WTC11 (cell line): ENCODE results near the gene MYOZ2. TPM values are rescaled to one million over a fixed set of nuclear protein-coding genes. Genes with fewer than 3 reads are reported as not detected.

Experiments used
- ATAC-seq: fragments of 200-7000 bp; cut with Tn5 transposase; 2 replicates; pipeline ENCODE4 v1.10.0; 2021; ENCODE audit warnings: mild to moderate bottlenecking, moderate library complexity
- CTCF ChIA-PET: fragments of 300-600 bp; sonication (Branson Sonifier 250); formaldehyde crosslinking; loops from one replicate; lab custom pipeline; 2021; ENCODE audit warnings: antibody characterized with exemption; lab: Charles Lee
- POLR2A ChIA-PET: fragments of 350-600 bp; sonication (Branson Sonifier 250); formaldehyde crosslinking; loops from one replicate; lab custom pipeline; 2021; ENCODE audit warnings: antibody characterized with exemption; lab: Charles Lee
- DNase-seq: peaks from one replicate; pipeline ENCODE4 v3.0.0; 2021; ENCODE audit warnings: low spot score
- H3K27ac Mint-ChIP-seq: 2 replicates; pipeline ENCODE4 v1.8.0; 2021; ENCODE audit warnings: mixed read lengths
- H3K27me3 Mint-ChIP-seq: 2 replicates; pipeline ENCODE4 v1.8.0; 2021; ENCODE audit warnings: low read depth, mild to moderate bottlenecking, moderate library complexity, mixed read lengths
- H3K36me3 Mint-ChIP-seq: 2 replicates; pipeline ENCODE4 v1.8.0; 2021; ENCODE audit warnings: mixed read lengths
- H3K4me1 Mint-ChIP-seq: 2 replicates; pipeline ENCODE4 v1.8.0; 2022; ENCODE audit warnings: mixed read lengths
- H3K4me3 Mint-ChIP-seq: 2 replicates; pipeline ENCODE4 v1.8.0; 2021; ENCODE audit warnings: mild to moderate bottlenecking, moderate library complexity, mixed read lengths
- H3K9me3 Mint-ChIP-seq: 2 replicates; pipeline ENCODE4 v1.8.0; 2021; ENCODE audit warnings: mixed read lengths
- AFF4 ChIP-seq: sonication (generic); formaldehyde crosslinking; IDR thresholded peaks from 2 replicates; pipeline ENCODE4 v1.8.1; 2023; ENCODE audit warnings: mild to moderate bottlenecking, missing genetic modification reagents, borderline replicate concordance
- FOXJ3 ChIP-seq: sonication (generic); formaldehyde crosslinking; IDR thresholded peaks from 2 replicates; pipeline ENCODE4 v1.9.0; 2021; ENCODE audit warnings: missing genetic modification reagents, mild to moderate bottlenecking, borderline replicate concordance
- IRF2 ChIP-seq: sonication (generic); formaldehyde crosslinking; IDR thresholded peaks from 2 replicates; pipeline ENCODE4 v1.8.0; 2022; ENCODE audit warnings: low read depth, missing genetic modification reagents, borderline replicate concordance
- JAZF1 ChIP-seq: fragments of 250-450 bp; sonication (Bioruptor Pico); IDR thresholded peaks from 2 replicates; pipeline ENCODE4 v1.9.0; 2021; ENCODE audit warnings: moderate library complexity, mild to moderate bottlenecking, inconsistent platforms
- MAX ChIP-seq: sonication (generic); formaldehyde crosslinking; IDR thresholded peaks from 2 replicates; pipeline ENCODE4 v1.8.0; 2022; ENCODE audit warnings: mild to moderate bottlenecking, missing genetic modification reagents
- NFATC4 ChIP-seq: fragments of 250-450 bp; sonication (Bioruptor Pico); IDR thresholded peaks from 2 replicates; pipeline ENCODE4 v1.9.0; 2021; ENCODE audit warnings: mild to moderate bottlenecking
- TEAD1 ChIP-seq: sonication (generic); formaldehyde crosslinking; IDR thresholded peaks from 2 replicates; pipeline ENCODE4 v1.8.0; 2022; ENCODE audit warnings: mild to moderate bottlenecking, missing genetic modification reagents
- TEAD4 ChIP-seq: sonication (generic); formaldehyde crosslinking; IDR thresholded peaks from 2 replicates; pipeline ENCODE4 v1.8.0; 2022; ENCODE audit warnings: mild to moderate bottlenecking, missing genetic modification reagents
- USF2 ChIP-seq: sonication (generic); formaldehyde crosslinking; IDR thresholded peaks from 2 replicates; pipeline ENCODE4 v1.8.1; 2023; ENCODE audit warnings: mild to moderate bottlenecking, missing genetic modification reagents, moderate library complexity
- total RNA-seq: library from RNA; stranded (reverse); gene quantifications from 3 replicates; pipeline ENCODE4 v1.2.3, GENCODE V29; 2021
- TF ChIP-seq, protein P1 (sequence below): fragments of 250-450 bp; sonication (Bioruptor Pico); IDR thresholded peaks from 2 replicates; pipeline ENCODE4 v2.1.2; 2022; ENCODE audit warnings: mild to moderate bottlenecking, moderate library complexity
- TF ChIP-seq, protein P2 (sequence below): sonication (generic); formaldehyde crosslinking; IDR thresholded peaks from 2 replicates; pipeline ENCODE4 v1.8.1; 2022; ENCODE audit warnings: missing genetic modification reagents, borderline replicate concordance
- TF ChIP-seq, protein P3 (sequence below): sonication (generic); formaldehyde crosslinking; IDR thresholded peaks from 2 replicates; pipeline ENCODE4 v1.8.1; 2022; ENCODE audit warnings: low read depth, mild to moderate bottlenecking, moderate library complexity, missing genetic modification reagents, borderline replicate concordance
- TF ChIP-seq, protein P4 (sequence below): sonication (generic); formaldehyde crosslinking; IDR thresholded peaks from 2 replicates; pipeline ENCODE4 v1.8.0; 2022; ENCODE audit warnings: mild to moderate bottlenecking, missing genetic modification reagents
- TF ChIP-seq, protein P5 (sequence below): sonication (generic); formaldehyde crosslinking; IDR thresholded peaks from 2 replicates; pipeline ENCODE4 v1.8.1; 2023; ENCODE audit warnings: mild to moderate bottlenecking, missing genetic modification reagents

MYOZ2 gene
- total RNA-seq, 1 experiment from 2014 or later, result not detected

GRCh38 chr4:119209586-119209985, 74.0 kb downstream of the MYOZ2 start (continued):
- TF ChIP-seq, protein P1, sequence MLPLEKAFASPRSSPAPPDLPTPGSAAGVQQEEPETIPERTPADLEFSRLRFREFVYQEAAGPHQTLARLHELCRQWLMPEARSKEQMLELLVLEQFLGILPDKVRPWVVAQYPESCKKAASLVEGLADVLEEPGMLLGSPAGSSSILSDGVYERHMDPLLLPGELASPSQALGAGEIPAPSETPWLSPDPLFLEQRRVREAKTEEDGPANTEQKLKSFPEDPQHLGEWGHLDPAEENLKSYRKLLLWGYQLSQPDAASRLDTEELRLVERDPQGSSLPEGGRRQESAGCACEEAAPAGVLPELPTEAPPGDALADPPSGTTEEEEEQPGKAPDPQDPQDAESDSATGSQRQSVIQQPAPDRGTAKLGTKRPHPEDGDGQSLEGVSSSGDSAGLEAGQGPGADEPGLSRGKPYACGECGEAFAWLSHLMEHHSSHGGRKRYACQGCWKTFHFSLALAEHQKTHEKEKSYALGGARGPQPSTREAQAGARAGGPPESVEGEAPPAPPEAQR (CRISPR knock-in tag), result no peak
- TF ChIP-seq IRF2 (CRISPR knock-in tag), result no peak

- H3K36me3 Mint-ChIP-seq, result no peaks in the 10 kb centered on the region
- peaks cover 38% of the 10 kb centered on the region for H3K4me1 Mint-ChIP-seq
- H3K9me3 Mint-ChIP-seq, result no peaks in the 10 kb centered on the region
- peaks cover 8% of the 10 kb centered on the region for H3K27me3 Mint-ChIP-seq
- TF ChIP-seq FOXJ3 (no peak), NFATC4 (no peak)
- TF ChIP-seq, protein P2, sequence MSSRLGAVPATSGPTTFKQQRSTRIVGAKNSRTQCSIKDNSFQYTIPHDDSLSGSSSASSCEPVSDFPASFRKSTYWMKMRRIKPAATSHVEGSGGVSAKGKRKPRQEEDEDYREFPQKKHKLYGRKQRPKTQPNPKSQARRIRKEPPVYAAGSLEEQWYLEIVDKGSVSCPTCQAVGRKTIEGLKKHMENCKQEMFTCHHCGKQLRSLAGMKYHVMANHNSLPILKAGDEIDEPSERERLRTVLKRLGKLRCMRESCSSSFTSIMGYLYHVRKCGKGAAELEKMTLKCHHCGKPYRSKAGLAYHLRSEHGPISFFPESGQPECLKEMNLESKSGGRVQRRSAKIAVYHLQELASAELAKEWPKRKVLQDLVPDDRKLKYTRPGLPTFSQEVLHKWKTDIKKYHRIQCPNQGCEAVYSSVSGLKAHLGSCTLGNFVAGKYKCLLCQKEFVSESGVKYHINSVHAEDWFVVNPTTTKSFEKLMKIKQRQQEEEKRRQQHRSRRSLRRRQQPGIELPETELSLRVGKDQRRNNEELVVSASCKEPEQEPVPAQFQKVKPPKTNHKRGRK (CRISPR knock-in tag), result no peak
- TF ChIP-seq, protein P3, sequence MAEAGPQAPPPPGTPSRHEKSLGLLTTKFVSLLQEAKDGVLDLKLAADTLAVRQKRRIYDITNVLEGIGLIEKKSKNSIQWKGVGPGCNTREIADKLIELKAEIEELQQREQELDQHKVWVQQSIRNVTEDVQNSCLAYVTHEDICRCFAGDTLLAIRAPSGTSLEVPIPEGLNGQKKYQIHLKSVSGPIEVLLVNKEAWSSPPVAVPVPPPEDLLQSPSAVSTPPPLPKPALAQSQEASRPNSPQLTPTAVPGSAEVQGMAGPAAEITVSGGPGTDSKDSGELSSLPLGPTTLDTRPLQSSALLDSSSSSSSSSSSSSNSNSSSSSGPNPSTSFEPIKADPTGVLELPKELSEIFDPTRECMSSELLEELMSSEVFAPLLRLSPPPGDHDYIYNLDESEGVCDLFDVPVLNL (CRISPR knock-in tag), result no peak
- TF ChIP-seq, protein P4, sequence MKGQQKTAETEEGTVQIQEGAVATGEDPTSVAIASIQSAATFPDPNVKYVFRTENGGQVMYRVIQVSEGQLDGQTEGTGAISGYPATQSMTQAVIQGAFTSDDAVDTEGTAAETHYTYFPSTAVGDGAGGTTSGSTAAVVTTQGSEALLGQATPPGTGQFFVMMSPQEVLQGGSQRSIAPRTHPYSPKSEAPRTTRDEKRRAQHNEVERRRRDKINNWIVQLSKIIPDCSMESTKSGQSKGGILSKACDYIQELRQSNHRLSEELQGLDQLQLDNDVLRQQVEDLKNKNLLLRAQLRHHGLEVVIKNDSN (CRISPR knock-in tag), result no peak
- peak overlapping the region; percentile 99 for H3K27ac Mint-ChIP-seq
- H3K4me3 Mint-ChIP-seq, result peak overlapping the region; percentile 93
- CTCF ChIA-PET, result no interaction called here
- POLR2A ChIA-PET, result no interaction called here
- ATAC-seq, result no peak
- DNase-seq, result no peak
These were observed 75.1 kb downstream of the MYOZ2 start for GRCh38 chr4:119210775-119211174.

GRCh38 chr4:119211867-119212233, 76.2 kb downstream of the MYOZ2 start:
- Mint-ChIP-seq H3K27ac (peak overlapping the region; percentile 99), H3K4me3 (peak overlapping the region; percentile 93), H3K36me3 (no peaks in the 10 kb centered on the region), H3K4me1 (peaks cover 32% of the 10 kb centered on the region), H3K27me3 (peaks cover 8% of the 10 kb centered on the region), H3K9me3 (no peaks in the 10 kb centered on the region)
- POLR2A ChIA-PET, result interaction anchor here (0.6 to 2.6 kb wide), 5 partner anchors 13 to 172 kb away, joined by 3 to 15 read pairs (median 5); a partner anchor contains a TSS
- DNase-seq (no peak), ATAC-seq (peak; percentile 13)
- TF ChIP-seq TEAD1 (CRISPR knock-in tag) (peak; percentile 67; the same call in 1 of the 2 replicates), JAZF1 (CRISPR knock-in tag) (no peak)
- CTCF ChIA-PET, result interaction anchor here (1.2 to 2.3 kb wide), 4 partner anchors 43 to 174 kb away, joined by 3 to 16 read pairs (median 8); a partner anchor contains a TSS

DNA sequence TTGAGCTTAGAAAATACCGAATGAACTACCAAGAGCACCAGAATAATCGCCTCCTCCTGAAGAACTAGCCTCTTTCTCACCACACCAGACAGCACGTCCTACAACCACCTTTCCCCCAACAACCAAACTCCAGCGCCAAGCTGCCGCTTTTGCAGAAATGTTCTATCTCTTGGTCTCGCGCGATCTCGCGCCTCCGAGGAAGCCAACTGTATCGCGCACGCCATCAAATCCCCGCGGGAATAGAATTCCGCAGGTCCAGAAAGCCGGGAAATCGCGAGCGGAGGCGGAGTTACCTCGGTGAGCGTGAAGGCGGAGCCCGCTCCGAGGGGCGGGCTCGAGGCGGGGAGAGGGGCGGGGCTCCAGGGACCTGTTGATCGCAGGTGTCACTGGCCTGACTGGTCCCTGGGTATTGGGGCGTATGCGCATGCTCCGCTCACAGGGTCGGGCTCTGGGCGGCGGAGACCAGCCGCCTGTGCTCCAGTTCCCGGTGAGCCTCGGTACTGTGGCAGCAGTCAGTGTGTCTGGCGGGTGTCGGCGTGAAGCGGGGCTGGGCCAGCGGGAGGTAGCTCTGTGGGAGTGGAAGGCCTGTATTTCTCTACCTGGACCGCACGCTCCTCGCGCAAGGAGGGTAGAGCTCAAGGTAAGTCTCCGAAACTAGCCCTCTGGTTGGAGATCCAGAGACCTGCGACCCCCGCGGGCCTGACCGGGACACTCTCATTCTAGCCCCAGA, 76.8 kb downstream of the MYOZ2 start, which contains the start of gene USP53:
TSS of gene USP53 (plus strand) at position 480 of the 730 bp plus-strand sequence. CDS start 27,047 bp downstream, outside the sequence.
- H3K27me3 Mint-ChIP-seq, result peaks cover 8% of the 10 kb centered on the region
- peak; percentile 93 for ATAC-seq
- no peaks in the 10 kb centered on the region for H3K9me3 Mint-ChIP-seq
- ChIA-PET CTCF (interaction anchor here (0.8 to 2.3 kb wide), 6 partner anchors 42 to 178 kb away, joined by 3 to 16 read pairs (median 6); a partner anchor contains a TSS), POLR2A (interaction anchor here (0.6 to 2.6 kb wide), 11 partner anchors 11 to 527 kb away, joined by 3 to 15 read pairs (median 3); partner anchors contain the start of gene METTL14)
- DNase-seq, result peak; percentile 99
- H3K4me1 Mint-ChIP-seq, result peaks cover 30% of the 10 kb centered on the region
- peak within 1 kb of the TSS; percentile 99 for H3K27ac Mint-ChIP-seq
- H3K4me3 Mint-ChIP-seq, result peak within 1 kb of the TSS; percentile 93
- peaks cover 3% of the 10 kb centered on the region for H3K36me3 Mint-ChIP-seq
- TF ChIP-seq AFF4 (CRISPR knock-in tag) (no peak), TEAD4 (CRISPR knock-in tag) (no peak), MAX (peak; percentile 48), USF2 (CRISPR knock-in tag) (no peak)
- TF ChIP-seq, protein P5, sequence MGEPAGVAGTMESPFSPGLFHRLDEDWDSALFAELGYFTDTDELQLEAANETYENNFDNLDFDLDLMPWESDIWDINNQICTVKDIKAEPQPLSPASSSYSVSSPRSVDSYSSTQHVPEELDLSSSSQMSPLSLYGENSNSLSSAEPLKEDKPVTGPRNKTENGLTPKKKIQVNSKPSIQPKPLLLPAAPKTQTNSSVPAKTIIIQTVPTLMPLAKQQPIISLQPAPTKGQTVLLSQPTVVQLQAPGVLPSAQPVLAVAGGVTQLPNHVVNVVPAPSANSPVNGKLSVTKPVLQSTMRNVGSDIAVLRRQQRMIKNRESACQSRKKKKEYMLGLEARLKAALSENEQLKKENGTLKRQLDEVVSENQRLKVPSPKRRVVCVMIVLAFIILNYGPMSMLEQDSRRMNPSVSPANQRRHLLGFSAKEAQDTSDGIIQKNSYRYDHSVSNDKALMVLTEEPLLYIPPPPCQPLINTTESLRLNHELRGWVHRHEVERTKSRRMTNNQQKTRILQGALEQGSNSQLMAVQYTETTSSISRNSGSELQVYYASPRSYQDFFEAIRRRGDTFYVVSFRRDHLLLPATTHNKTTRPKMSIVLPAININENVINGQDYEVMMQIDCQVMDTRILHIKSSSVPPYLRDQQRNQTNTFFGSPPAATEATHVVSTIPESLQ (CRISPR knock-in tag), result no peak
